SK-N-SH (cell line): ENCODE measurements around the gene CCDC175. TPM values are rescaled to one million over a fixed set of nuclear protein-coding genes. Genes with fewer than 3 reads are reported as not detected.

Source experiments
- CTCF ChIA-PET: fragments of 300-600, 350-600 bp; formaldehyde crosslinking; extraction: SDS; loops from one replicate; lab custom pipeline; 2021; lab: Yijun Ruan, JAX
- POLR2A ChIA-PET: fragments of 350-600 bp; sonication (Branson Sonifier 250); formaldehyde crosslinking; extraction: SDS; loops from one replicate; lab custom pipeline; 2020; ENCODE audit warnings: antibody characterized with exemption, inconsistent platforms; lab: Yijun Ruan, JAX
- DNase-seq: peaks from one replicate; pipeline ENCODE4 v3.0.0; 2012
- H2AFZ ChIP-seq: fragments of 200-600 bp; sonication (generic); 2 replicates; pipeline ENCODE4 v1.8.1; 2016; ENCODE audit warnings: antibody characterized with exemption, mild to moderate bottlenecking, low read depth
- H3F3A ChIP-seq: fragments of 200-600 bp; sonication (generic); replicated peaks from 2 replicates; pipeline ENCODE3; 2016; ENCODE audit warnings: antibody characterized with exemption, mild to moderate bottlenecking; ENCODE audit not compliant: insufficient read depth
- H3K27ac ChIP-seq, 2 experiments: fragments of 200-500 bp in 1 of 2; fragments of 200-600 bp in 1 of 2; sonication (Bioruptor generic) in 1 of 2; sonication (generic), shearing (Covaris generic) in 1 of 2; 2 replicates each; pipeline versions ENCODE4 v1.5.1 to v1.6.1; 2014 to 2016; ENCODE audit warnings: low read depth in 2 of 2, inconsistent platforms in 1 of 2, low read length in 1 of 2, mild to moderate bottlenecking in 1 of 2, mixed read lengths in 1 of 2
- H3K27me3 ChIP-seq: fragments of 200-600 bp; sonication (generic), shearing (Covaris generic); 2 replicates; pipeline ENCODE4 v1.6.1; 2016; ENCODE audit warnings: mixed run types; ENCODE audit not compliant: insufficient read depth
- H3K36me3 ChIP-seq, 2 experiments: fragments of 200-500 bp in 1 of 2; fragments of 200-600 bp in 1 of 2; sonication (Bioruptor generic) in 1 of 2; sonication (generic) in 1 of 2; replicated peaks in 1 of 2; 2 replicates each; pipeline versions ENCODE3 to v1.5.1; 2014 to 2016; ENCODE audit warnings: low read length in 1 of 2, mild to moderate bottlenecking in 1 of 2; ENCODE audit not compliant: insufficient read depth in 2 of 2, control insufficient read depth in 1 of 2
- H3K4me1 ChIP-seq, 2 experiments: fragments of 200-500 bp in 1 of 2; fragments of 200-600 bp in 1 of 2; sonication (Bioruptor generic) in 1 of 2; sonication (generic), shearing (Covaris generic) in 1 of 2; 2 replicates each; pipeline versions ENCODE4 v1.5.1 to v1.6.1; 2014 to 2016; ENCODE audit warnings: low read depth in 1 of 2, low read length in 1 of 2, mixed run types in 1 of 2; ENCODE audit not compliant: insufficient read depth in 2 of 2, control insufficient read depth in 1 of 2
- H3K4me2 ChIP-seq: fragments of 200-600 bp; sonication (generic), shearing (Covaris generic); 2 replicates; pipeline ENCODE4 v1.6.1; 2017; ENCODE audit warnings: mixed run types
- H3K4me3 ChIP-seq, 2 experiments: fragments of 200-500 bp in 1 of 2; fragments of 200-600 bp in 1 of 2; sonication (Bioruptor generic) in 1 of 2; sonication (generic), shearing (Covaris generic) in 1 of 2; 2 replicates each; pipeline versions ENCODE4 v1.5.1 to v1.8.1; 2014 to 2016; ENCODE audit warnings: low read depth in 2 of 2, inconsistent platforms in 1 of 2, low read length in 1 of 2, mild to moderate bottlenecking in 1 of 2, mixed read lengths in 1 of 2, moderate library complexity in 1 of 2
- H3K79me2 ChIP-seq: fragments of 200-600 bp; sonication (generic); 2 replicates; pipeline ENCODE4 v1.8.1; 2017; ENCODE audit warnings: mild to moderate bottlenecking; ENCODE audit not compliant: insufficient read depth
- H3K9ac ChIP-seq: fragments of 200-600 bp; sonication (generic); 2 replicates; pipeline ENCODE4 v1.6.1; 2017; ENCODE audit warnings: mixed run types
- H3K9me2 ChIP-seq: fragments of 200-600 bp; sonication (generic); 2 replicates; pipeline ENCODE4 v1.6.1; 2017; ENCODE audit warnings: mixed run types
- H3K9me3 ChIP-seq: fragments of 200-600 bp; sonication (generic); 2 replicates; pipeline ENCODE4 v1.6.1; 2017; ENCODE audit warnings: mixed run types, mild to moderate bottlenecking, moderate library complexity
- H4K20me1 ChIP-seq: fragments of 200-600 bp; sonication (generic); 2 replicates; pipeline ENCODE4 v1.6.1; 2017; ENCODE audit warnings: mild to moderate bottlenecking, mixed run types; ENCODE audit not compliant: insufficient read depth
- CHD2 ChIP-seq: fragments of 150-350 bp; IDR thresholded peaks from 2 replicates; pipeline ENCODE4 v1.6.1; 2018; ENCODE audit warnings: low read length; ENCODE audit not compliant: partially characterized antibody
- ELF1 ChIP-seq: IDR thresholded peaks from 2 replicates; pipeline ENCODE4 v1.4.0; 2012
- EP300 ChIP-seq, 2 experiments: IDR thresholded peaks; 2 replicates each; pipeline versions ENCODE4 v1.4.0 to v1.6.1; 2012; ENCODE audit warnings: borderline replicate concordance in 1 of 2, low read depth in 1 of 2, low read length in 1 of 2
- EZH2phosphoT487 ChIP-seq: fragments of 200-600 bp; sonication (generic); IDR thresholded peaks from 2 replicates; pipeline ENCODE4 v1.6.1; 2017; ENCODE audit warnings: low read depth, mixed run types, mild to moderate bottlenecking, antibody characterized with exemption, moderate library complexity, borderline replicate concordance
- FOSL2 ChIP-seq: IDR thresholded peaks from 2 replicates; pipeline ENCODE4 v1.4.0; 2012; ENCODE audit warnings: low read depth, mild to moderate bottlenecking, moderate library complexity, borderline replicate concordance
- FOXJ3 ChIP-seq: sonication (generic); formaldehyde crosslinking; IDR thresholded peaks from 2 replicates; pipeline ENCODE4 v1.5.1; 2020; ENCODE audit warnings: mild to moderate bottlenecking, missing genetic modification reagents
- GABPA ChIP-seq: IDR thresholded peaks from 2 replicates; pipeline ENCODE4 v1.4.0; 2012; ENCODE audit warnings: low read depth, mild to moderate bottlenecking
- GATA2 ChIP-seq: sonication (generic); formaldehyde crosslinking; IDR thresholded peaks from 2 replicates; pipeline ENCODE4 v1.5.0; 2020; ENCODE audit warnings: mild to moderate bottlenecking, missing genetic modification reagents
- IRF3 ChIP-seq: fragments of 150-350 bp; IDR thresholded peaks from 2 replicates; pipeline ENCODE4 v1.6.1; 2016; ENCODE audit warnings: mild to moderate bottlenecking, low read depth, low read length
- JUND ChIP-seq: IDR thresholded peaks from 2 replicates; pipeline ENCODE4 v1.4.0; 2012
- MEF2A ChIP-seq: IDR thresholded peaks from 2 replicates; pipeline ENCODE4 v1.4.0; 2012; ENCODE audit warnings: low read depth, borderline replicate concordance
- MXI1 ChIP-seq: IDR thresholded peaks from 2 replicates; pipeline ENCODE4 v1.6.1; 2012; ENCODE audit warnings: mild to moderate bottlenecking, low read depth, low read length, improper control_type of control experiment
- NFIC ChIP-seq: IDR thresholded peaks from 2 replicates; pipeline ENCODE4 v1.4.0; 2012; ENCODE audit warnings: borderline replicate concordance
- NRF1 ChIP-seq: IDR thresholded peaks from 2 replicates; pipeline ENCODE4 v1.6.1; 2012; ENCODE audit warnings: low read depth, mild to moderate bottlenecking, low read length
- POLR2AphosphoS5 ChIP-seq: IDR thresholded peaks from 2 replicates; pipeline ENCODE4 v1.6.1; 2012; ENCODE audit warnings: low read depth, low read length
- RAD21 ChIP-seq: IDR thresholded peaks from 2 replicates; pipeline ENCODE4 v1.6.1; 2012; ENCODE audit warnings: mild to moderate bottlenecking, low read length
- RCOR1 ChIP-seq: fragments of 150-350 bp; IDR thresholded peaks from 2 replicates; pipeline ENCODE4 v1.6.1; 2017; ENCODE audit warnings: antibody characterized with exemption, low read length
- RXRA ChIP-seq: IDR thresholded peaks from 2 replicates; pipeline ENCODE4 v1.4.0; 2012; ENCODE audit warnings: low read depth, mild to moderate bottlenecking, borderline replicate concordance
- SMC3 ChIP-seq: IDR thresholded peaks from 2 replicates; pipeline ENCODE4 v1.6.1; 2012; ENCODE audit warnings: low read depth, low read length, improper control_type of control experiment
- TAF1 ChIP-seq: IDR thresholded peaks from 2 replicates; pipeline ENCODE4 v1.6.1; 2012; ENCODE audit warnings: low read depth, mild to moderate bottlenecking, low read length, moderate library complexity, borderline replicate concordance
- TCF12 ChIP-seq: IDR thresholded peaks from 2 replicates; pipeline ENCODE4 v1.4.0; 2012
- TEAD4 ChIP-seq: IDR thresholded peaks from 2 replicates; pipeline ENCODE4 v1.4.0; 2012; ENCODE audit warnings: mild to moderate bottlenecking, borderline replicate concordance; ENCODE audit not compliant: insufficient read depth
- YY1 ChIP-seq: IDR thresholded peaks from 2 replicates; pipeline ENCODE4 v1.4.0; 2012; ENCODE audit warnings: low read depth, mild to moderate bottlenecking
- WGBS: methylation state at CpG from one replicate; pipeline ENCODE4 v1.1.6; 2017; ENCODE audit warnings: low lambda C conversion rate; 5-methylcytosine and 5-hydroxymethylcytosine counted together
- polyA plus RNA-seq, 3 experiments: library from polyadenylated mRNA; depleted of rRNA; stranded (reverse); fragments of >200 nt; gene quantifications; 2 replicates each; pipeline ENCODE4 v1.2.3, GENCODE V29; 2012
- TF ChIP-seq, protein P1 (sequence below): IDR thresholded peaks from 2 replicates; pipeline ENCODE4; 2012
- TF ChIP-seq, protein P2 (sequence below): IDR thresholded peaks from 2 replicates; pipeline ENCODE4 v1.4.0; 2012; ENCODE audit warnings: low read depth, borderline replicate concordance
- TF ChIP-seq, protein P3 (sequence below): IDR thresholded peaks from 2 replicates; pipeline ENCODE4 v1.4.0; 2012; ENCODE audit warnings: low read depth
- TF ChIP-seq, protein P4 (sequence below): IDR thresholded peaks from 2 replicates; pipeline ENCODE4 v1.4.0; 2012; ENCODE audit warnings: low read depth, borderline replicate concordance

Gene CCDC175
- polyA plus RNA-seq, 1 of the 3 experiments (the other 2 are of a cell fraction), result not detected

GRCh38 chr14:59482541-59483331 lies 93.9 kb downstream of the CCDC175 start:
- no peak for DNase-seq
- peak overlapping the region; percentile 68 to 89 for H3K4me3 ChIP-seq
- H3F3A ChIP-seq, result peaks cover 26% of the 10 kb centered on the region
- H3K9me2 ChIP-seq, result no peaks in the 10 kb centered on the region; the same call in 1 of the 2 replicates
- peak overlapping the region; percentile 97 to 99 for H3K27ac ChIP-seq
- H3K4me2 ChIP-seq, result peak overlapping the region; percentile 77
- H2AFZ ChIP-seq, result no peak overlapping the region
- 0 out of 2 replicates have a peak, but pooled peaks cover 8% of the 10 kb centered on the region for H4K20me1 ChIP-seq
- peaks cover 30 to 35% of the 10 kb centered on the region in 2 experiments for H3K36me3 ChIP-seq
- ChIA-PET POLR2A (interaction anchor here (1.7 to 2.0 kb wide), 2 partner anchors 18 to 294 kb away, joined by 8 to 17 read pairs; partner anchors contain the start of genes DAAM1 and GPR135), CTCF (interaction anchor here (0.9 to 3.4 kb wide), 9 partner anchors 9 to 293 kb away, joined by 3 to 27 read pairs (median 7); partner anchors contain the start of genes CCDC175 and GPR135)
- peak overlapping the region; percentile 95 for H3K9ac ChIP-seq
- H3K79me2 ChIP-seq, result peaks cover 95% of the 10 kb centered on the region
- no peaks in the 10 kb centered on the region for H3K27me3 ChIP-seq
- peaks cover 12 to 26% of the 10 kb centered on the region in 2 experiments; a peak in 3 of 4 replicates for H3K4me1 ChIP-seq
- H3K9me3 ChIP-seq, result no peaks in the 10 kb centered on the region
- WGBS, result 6% methylated on average over 6 of the region's 6 CpGs
- TF ChIP-seq GABPA, result no peak
- TF ChIP-seq IRF3, result no peak
- TF ChIP-seq SMC3, result no peak
- TF ChIP-seq MXI1, result no peak
- no peak for TF ChIP-seq ELF1
- no peak for TF ChIP-seq GATA2 (CRISPR knock-in tag)
- TF ChIP-seq JUND, result peak; percentile 74
- TF ChIP-seq, protein P1, sequence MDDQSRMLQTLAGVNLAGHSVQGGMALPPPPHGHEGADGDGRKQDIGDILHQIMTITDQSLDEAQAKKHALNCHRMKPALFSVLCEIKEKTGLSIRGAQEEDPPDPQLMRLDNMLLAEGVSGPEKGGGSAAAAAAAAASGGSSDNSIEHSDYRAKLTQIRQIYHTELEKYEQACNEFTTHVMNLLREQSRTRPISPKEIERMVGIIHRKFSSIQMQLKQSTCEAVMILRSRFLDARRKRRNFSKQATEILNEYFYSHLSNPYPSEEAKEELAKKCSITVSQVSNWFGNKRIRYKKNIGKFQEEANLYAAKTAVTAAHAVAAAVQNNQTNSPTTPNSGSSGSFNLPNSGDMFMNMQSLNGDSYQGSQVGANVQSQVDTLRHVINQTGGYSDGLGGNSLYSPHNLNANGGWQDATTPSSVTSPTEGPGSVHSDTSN, result peak; percentile 53
- 0 out of 2 replicates have a peak, but pooled peaks have one; percentile 3 for TF ChIP-seq RCOR1
- TF ChIP-seq, protein P2, sequence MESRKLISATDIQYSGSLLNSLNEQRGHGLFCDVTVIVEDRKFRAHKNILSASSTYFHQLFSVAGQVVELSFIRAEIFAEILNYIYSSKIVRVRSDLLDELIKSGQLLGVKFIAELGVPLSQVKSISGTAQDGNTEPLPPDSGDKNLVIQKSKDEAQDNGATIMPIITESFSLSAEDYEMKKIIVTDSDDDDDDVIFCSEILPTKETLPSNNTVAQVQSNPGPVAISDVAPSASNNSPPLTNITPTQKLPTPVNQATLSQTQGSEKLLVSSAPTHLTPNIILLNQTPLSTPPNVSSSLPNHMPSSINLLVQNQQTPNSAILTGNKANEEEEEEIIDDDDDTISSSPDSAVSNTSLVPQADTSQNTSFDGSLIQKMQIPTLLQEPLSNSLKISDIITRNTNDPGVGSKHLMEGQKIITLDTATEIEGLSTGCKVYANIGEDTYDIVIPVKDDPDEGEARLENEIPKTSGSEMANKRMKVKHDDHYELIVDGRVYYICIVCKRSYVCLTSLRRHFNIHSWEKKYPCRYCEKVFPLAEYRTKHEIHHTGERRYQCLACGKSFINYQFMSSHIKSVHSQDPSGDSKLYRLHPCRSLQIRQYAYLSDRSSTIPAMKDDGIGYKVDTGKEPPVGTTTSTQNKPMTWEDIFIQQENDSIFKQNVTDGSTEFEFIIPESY, result no peak
- TF ChIP-seq FOXJ3 (CRISPR knock-in tag), result no peak
- peak; percentile 58; the same call in 1 of the 2 replicates for TF ChIP-seq YY1
- peak; percentile 24; the same call in 1 of the 2 replicates for TF ChIP-seq TAF1
- TF ChIP-seq CHD2, result no peak
- TF ChIP-seq TEAD4, result peak; percentile 81
- TF ChIP-seq, protein P3, sequence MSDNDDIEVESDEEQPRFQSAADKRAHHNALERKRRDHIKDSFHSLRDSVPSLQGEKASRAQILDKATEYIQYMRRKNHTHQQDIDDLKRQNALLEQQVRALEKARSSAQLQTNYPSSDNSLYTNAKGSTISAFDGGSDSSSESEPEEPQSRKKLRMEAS, result no peak; the same call in 1 of the 2 replicates
- peak; percentile 86 for TF ChIP-seq TCF12
- peak; percentile 70; the same call in 1 of the 2 replicates for TF ChIP-seq RXRA
- TF ChIP-seq, protein P4, sequence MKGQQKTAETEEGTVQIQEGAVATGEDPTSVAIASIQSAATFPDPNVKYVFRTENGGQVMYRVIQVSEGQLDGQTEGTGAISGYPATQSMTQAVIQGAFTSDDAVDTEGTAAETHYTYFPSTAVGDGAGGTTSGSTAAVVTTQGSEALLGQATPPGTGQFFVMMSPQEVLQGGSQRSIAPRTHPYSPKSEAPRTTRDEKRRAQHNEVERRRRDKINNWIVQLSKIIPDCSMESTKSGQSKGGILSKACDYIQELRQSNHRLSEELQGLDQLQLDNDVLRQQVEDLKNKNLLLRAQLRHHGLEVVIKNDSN, result no peak
- TF ChIP-seq MEF2A, result 0 out of 2 replicates have a peak, but pooled peaks have one; percentile 48
- no peak for TF ChIP-seq RAD21
- TF ChIP-seq NFIC, result peak; percentile 93
- peak; percentile 71 for TF ChIP-seq POLR2AphosphoS5
- TF ChIP-seq FOSL2, result peak; percentile 80
- TF ChIP-seq EP300 (IDR thresholded peaks at IDR 0.05; ENCODE audit: borderline replicate concordance in 1 of 2, low read depth in 1 of 2, low read length in 1 of 2), result peak in 1 of 2 experiments; percentile 78; a peak in 1 of 4 replicates
- TF ChIP-seq EZH2phosphoT487, result no peak
- no peak for TF ChIP-seq NRF1
